ENCODE data around the gene NEK5.
A peak's percentile ranks its signal among the peaks of the same experiment; 100 is the strongest.

NEK5 gene

DNA sequence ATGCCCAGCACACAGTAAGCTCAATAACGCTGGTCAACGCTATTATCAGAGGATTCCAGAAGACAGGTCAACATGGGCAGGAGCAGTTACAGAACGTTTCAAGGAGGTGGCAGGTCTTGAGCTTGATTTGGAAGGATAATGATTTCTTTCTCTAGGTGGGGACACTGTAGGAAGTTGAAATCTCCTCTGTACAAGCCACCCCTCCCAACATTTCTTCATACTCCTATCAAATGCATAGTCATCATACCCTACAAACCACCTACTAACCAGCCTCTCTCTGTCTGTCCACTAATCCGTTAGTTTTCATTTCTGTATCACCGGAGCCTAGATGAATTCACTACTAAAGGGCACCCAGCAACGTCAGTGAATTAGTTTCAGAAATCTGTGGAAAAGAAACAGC, 118.9 kb downstream of the NEK5 start:
- DNase-seq (ENCODE audit: low spot score): no peak

DNA sequence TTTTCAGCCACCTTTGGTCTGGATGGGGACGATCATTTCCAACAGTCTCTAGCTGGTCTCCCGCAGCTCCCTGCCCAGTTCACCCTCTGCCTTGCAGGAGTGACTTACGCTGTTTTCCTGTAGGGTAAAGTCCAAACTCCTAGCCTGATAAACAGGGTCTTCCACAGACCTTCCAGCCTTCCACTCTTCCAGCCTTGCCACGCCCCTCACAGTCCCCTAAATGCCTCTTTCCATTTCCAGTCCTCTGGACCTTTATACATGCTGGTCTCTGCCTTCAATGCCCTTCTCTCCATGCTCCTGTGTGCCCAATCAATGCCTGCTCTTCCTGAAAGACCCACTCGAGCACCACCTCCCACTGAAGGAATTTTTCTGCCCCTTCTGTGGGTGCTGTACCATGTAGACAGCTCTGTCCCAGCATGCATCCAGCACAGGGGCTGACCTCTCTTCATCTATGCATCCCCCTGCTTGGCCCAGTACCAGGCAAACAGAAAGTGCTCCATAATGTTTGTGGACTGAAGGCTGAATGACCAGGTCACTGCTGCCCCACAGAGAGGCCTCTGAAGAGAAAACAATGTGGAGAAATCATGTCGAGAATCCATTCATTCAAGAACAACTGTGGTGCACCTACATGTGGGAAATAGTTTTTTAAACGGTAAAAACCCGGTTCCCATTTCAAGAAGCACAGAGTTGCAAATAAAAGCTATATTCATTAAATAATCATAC, 122.2 kb downstream of the NEK5 start:
- no peak for DNase-seq (ENCODE audit: low spot score)

DNA sequence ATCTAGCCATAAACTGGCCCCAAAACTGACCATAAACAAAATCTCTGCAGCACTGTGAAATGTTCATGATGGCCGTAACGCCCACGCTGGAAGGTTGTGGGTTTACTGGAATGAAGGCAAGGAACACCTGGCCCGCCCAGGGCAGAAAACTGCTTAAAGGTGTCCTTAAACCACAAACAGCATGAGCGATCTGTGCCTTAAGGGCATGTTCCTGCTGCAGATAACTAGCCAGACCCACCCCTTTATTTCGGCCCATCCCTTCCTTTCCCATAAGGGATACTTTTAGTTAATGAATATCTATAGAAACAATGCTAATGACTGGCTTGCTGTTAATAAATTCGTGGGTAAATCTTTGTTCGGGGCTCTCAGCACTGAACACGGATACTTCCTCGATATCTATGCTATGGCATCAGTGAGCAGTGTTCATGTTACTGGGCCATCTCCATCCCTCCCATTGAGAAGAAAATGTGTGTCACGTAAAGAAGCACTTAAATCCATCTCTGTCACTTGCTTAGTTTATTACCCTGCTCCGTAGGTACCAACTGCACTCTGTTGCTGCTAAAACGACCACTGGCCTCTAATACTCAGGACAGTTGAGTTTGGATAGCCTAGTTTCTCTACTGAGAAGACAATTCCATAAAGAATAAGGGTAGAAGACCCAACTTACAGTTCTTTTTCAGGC, 122.9 kb downstream of the NEK5 start:
- no peak for DNase-seq (ENCODE audit: low spot score)

DNA sequence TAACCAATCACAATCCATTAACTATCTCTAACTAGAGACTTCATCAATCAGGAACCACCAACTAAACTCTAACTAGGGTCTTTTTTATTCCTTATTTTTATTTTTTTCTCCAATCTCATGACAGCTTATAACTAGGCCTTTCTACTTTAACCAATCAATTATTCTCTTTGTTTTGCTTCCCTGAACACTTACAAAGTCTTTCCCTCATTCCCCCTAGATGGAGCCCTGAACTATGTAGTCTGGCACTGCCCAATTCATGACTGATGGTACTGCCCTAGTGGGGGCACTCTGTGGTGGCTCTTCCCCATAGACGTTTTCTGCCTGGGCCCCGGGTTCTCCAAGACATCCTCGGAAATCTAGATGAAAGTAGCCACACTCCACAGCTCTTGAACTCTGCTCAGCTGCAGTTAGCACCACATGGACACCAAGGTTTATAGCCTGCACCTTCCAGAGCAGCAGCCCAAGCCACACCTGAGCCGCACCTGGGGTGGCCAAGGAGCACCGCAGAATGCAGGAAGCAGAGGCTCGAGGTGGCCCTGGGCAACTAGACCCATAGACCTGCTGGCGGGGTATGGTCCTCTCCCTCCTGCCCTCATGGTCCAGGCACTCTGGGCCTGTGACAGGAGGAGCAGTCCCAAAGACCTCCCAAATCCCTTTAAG, 124.2 kb downstream of the NEK5 start:
- DNase-seq (ENCODE audit: low spot score): no peak

DNA sequence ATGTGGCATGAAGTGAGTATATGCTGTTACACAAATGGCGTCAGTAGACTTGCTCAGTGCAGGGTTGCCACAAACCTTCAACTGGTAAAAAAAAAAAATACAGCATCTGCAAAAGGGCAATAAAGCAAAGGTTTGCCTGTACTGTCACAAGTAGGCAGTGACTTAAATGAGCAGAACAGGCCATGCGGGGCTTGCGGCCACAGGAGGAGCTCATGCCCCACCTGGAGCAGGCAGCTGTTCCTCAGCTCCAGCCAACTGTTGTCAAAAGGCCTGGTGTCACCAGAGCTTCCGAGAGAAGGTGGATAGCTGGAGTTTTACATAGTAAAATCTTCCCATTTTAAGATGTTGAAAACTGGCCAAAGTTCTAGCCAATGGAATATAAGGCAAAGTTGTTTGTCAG, 125.3 kb downstream of the NEK5 start:
- no peak for DNase-seq (ENCODE audit: low spot score)

DNA sequence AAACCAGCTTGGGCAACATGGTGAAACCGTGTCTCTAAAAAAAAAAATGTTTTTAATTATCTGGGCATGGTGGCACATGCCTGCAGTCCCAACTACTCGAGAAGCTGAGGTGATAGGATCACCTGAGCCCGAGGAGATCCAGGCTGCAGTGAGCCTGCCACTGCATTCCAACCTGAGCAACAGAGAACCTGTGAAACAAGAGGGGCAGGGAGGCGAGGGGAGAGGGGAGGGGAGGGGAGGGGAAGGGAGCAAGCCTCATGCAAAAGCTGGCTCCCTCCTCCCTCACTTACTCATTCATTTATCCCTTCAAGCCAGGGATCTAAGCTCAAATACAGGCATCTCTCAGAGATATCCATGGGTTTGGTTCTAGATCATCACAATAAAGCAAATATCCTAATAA, 126.5 kb downstream of the NEK5 start:
- DNase-seq (ENCODE audit: low spot score): no peak

DNA sequence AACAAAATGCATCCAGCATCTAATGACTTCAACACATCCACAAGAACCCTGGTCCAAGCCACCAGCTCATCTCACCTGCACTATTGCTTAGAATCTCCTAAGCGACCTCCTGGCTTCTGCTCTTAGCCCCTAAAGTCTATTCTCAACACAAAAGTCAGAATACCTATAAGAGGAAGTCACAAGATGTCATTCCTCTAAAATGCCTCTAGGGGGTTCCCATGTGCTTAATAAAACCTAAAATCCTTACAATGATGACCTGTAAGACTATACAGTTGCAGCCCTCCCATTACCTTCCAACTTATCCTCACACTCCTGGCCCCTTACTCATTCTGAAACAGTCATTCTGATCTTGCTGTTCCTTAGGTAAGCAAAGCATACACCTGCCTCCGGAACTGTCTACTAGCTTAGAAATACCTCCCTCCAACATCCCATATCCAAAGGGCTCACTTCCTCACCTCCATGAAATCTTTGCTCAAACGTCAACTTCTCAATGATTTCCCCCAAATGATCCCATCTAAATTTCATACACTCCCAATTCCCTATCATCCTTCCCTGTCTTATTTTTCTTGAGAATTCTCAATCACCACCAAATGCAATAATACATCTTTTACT, 127.6 kb downstream of the NEK5 start:
- peak; percentile 56 for DNase-seq (ENCODE audit: low spot score)

DNA sequence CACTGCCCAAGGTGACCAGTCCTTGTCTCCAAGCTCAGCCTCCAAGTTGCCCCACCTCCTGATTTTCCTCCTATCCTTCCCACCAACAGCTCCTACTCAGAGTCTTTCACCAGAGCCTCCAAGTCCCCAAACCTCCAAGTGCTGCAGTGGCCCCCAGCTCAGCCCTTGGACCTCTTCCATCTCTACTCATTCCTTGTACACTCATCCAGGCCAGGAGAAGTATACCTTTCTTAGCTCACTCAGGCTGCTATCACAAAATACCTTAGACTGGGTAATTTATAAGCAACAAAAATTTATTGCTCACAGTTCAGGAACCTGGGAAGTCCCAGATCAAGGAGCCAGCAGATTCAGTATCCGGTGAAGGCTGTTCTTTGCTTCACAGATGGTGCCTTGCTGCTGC, 129.0 kb downstream of the NEK5 start:
- no peak for DNase-seq (ENCODE audit: low spot score)

DNA sequence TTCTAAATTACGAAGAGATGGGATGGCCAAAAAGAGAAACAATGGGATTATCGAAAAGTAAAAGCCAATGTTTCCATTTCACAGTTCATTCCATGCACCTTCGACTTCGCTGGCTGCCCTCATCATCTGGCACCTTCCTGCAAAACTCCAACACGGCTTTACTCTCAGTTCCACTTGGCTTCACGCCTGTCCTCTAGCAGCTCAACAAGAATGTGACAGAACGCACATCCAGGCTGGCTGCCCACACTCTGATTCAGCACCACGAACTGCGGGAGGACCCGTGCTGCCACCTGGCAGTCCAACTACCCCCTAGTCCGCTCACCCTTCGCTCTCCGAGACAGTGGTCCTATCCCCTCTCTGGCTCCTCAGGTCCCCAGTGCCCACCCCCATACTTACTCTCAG, 129.4 kb downstream of the NEK5 start:
- no peak for DNase-seq (ENCODE audit: low spot score)

DNA sequence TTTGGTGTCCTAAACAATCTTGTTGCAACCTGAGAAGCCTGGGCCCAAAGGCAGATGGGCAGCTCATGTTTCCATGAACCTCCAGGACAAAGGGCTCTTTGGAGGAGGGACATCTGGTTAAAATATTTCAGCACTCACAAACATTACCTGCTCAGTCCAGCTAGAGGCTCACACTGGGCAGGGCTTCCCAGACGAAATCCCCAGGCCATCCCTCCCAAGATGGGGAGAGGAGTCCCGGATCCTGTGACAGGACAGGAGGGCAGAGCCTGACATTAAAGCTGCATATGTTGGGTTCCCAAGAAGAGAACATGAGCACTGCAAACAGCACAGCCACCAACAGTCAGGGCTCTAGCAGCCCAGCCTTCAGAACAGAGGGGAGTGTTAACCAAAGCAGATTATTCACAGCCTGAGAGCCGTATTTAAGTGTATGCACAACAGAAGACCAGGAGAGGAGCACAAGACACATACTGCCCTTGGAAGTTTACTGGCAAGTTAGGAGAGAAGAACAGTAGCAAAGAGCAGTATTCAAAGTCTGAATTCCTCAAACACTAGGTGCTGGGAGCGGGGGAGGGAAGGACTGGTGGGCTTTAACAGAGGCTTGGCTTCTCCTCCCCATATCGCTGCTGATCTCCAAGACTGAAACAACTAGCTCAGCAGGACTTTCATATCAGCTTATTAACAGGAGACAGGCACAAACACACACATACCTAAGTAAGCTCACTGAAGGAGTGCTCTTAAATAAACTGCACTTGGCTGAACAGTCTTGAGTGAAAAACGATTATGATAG, 130.0 kb downstream of the NEK5 start:
- no peak for DNase-seq (ENCODE audit: low spot score)

DNA sequence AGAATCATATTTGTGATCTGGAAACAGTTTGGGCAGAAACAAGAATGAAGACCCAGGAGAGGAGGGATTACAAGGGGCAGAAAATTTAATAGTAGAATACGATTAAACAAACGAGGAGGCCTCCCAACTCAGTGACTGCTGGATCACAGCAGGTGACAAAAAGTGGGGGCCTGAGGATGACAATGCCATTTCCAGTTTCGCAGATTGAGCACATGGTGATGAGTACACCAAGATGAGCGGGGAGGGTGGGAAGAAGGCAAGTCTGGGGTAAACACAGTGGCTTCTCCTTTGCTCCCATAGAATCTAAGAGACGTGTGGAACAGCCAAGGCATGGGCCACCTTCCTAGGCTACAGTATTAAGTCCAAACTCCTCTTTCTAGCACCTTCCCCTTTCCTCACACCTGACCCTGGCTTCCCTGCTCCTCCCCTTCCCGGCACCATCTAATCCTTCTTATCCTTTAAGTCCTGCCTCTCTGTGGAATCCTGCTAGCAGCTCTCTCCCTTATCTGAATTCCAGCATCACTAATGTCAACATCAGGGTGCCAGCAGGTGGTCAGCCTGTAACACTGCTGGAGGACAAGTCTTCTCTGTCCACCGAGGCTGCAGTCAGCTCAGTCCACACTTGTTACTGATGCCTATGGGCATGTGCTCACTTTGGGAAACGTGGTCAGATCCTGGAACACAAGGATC, 131.1 kb downstream of the NEK5 start:
- DNase-seq (ENCODE audit: low spot score): no peak

DNA sequence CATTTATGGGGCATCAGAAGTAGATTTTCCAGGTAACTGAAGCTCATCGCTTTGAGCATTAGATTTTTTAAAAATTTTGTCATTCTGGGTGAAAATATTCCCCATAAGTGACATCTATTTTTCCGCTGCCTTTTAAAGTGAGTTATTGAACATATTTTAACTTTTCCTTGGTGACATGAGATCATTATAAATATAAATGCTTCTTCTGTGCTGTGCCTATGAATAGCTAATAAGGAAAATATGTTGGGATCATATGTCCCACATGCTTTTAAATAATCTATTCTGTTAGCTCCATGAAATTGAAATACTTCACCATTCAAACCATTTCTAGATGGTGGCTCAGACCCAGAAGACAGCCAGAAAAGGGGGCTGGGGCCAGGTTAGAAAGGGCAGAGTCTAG, 131.7 kb downstream of the NEK5 start:
- DNase-seq (ENCODE audit: low spot score): no peak

DNA sequence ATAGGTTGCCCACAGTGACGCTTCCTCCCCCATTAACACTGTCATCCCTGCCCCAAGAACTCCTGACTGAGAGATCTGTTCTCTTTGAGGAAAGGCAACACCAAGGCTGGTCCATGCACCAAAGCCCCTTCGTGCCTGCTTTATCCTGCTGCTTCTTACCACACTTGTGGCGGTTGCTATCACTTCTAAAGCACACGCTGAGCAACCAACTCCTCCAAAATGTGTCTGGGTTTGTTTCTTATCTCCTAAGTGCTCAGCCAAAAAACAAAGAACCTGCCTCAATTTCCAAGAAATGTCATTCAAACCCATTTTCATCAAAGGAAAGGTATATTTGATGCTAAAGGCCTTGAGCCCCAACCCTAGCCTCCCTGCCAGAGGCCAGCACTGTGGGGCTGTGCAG, 132.2 kb downstream of the NEK5 start:
- DNase-seq (ENCODE audit: low spot score): no peak

DNA sequence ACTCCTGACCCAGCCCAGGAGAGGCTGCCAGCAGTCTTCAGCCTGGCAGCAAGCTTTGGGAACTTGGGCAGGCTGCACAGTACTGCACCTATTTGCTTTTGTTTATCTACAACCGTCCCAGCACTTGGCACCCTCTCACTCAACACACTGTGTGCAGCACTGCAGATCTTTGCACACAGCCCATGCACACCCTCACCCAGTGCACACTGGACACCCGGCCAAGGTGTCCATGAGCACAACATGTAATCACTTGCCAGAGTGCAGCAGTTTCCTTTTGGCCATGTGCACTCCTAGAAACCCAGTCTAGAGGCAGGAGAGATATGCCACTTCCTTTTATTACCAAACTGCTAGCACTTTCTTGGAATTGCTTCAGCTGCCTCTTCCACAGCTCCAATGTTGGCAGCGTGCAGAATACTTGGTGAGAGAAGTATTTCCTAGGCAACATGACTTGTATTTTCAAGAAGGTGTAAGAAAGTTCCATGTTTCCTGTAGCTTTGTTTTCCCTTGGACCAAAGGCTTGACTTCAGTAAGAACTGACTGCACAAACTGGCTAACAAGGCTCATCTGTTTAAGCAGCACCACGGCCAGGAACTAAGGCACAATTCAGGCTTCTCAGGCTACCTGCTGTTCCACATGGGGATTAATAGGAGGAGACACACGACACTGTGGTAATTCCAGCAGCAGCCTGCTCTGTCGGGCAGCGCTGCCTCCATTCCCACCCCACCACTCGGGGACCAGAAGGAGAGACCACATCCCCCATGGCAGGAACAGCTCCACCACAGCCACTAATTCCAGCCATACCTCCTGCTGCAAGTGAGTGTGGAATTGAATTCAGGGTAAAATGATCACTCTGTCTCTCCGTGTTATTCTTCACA, 133.0 kb downstream of the NEK5 start:
- no peak for DNase-seq (ENCODE audit: low spot score)

DNA sequence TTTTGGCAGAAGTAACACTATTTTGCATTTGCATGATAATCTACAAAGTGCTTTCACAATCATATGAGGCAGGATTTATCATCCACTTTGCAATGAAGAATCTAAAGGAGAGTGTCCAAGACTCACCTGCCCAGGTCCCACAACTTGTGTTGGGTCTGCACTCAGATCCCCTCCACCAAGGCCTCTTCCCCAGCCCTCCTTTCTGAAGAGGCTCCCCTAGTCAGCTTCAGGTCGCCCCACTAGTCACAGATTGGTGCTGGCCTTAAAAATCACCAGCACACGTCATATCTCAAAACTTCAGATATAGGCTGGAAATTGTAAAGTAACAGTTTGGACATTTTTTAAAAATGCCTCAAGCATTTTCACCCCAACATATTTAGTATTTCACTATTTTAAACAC, 135.2 kb downstream of the NEK5 start:
- no peak for DNase-seq (ENCODE audit: low spot score)

DNA sequence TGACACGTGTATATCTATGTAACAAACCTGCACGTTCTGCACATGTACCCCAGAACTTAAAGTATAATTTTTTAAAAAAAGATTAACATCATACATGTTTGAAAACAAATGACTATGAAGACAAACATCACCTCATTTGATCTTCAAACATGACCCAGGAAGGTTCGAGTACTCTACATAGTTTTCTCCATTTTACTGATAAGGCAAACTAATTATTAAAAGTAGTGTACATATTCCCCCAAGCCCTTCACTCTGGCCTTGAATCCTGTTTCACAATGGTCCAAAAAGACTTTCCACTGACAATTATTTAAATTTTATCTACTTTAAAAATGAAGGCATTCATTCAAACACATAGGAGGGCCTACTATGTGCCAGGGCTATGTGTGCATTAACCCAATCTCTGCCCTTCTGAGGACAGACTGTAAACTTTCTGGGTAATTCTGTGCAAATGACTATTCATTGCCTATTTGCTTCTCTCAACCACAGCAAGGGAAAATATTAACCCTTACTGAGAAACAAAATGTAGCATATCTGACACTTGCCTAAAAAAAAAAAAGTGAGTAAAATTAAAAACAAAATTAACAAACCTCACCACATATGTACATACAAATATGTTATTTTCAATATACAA, 139.8 kb downstream of the NEK5 start:
- no peak for DNase-seq (ENCODE audit: low spot score)
